HG03469 (cell line): Measurements from ENCODE around the gene IRF5.

Source experiments
- ATAC-seq: cut with Tn5 transposase; IDR thresholded peaks from one replicate; pipeline ENCODE4 v1.9.1; 2021; ENCODE audit warnings: mild to moderate bottlenecking, moderate library complexity, moderate number of reproducible peaks; ENCODE audit not compliant: unreplicated experiment

Gene IRF5

GRCh38 chr7:128937647-128938543 is at the start of gene IRF5:
TSS of gene IRF5 (plus strand) at chr7:128937927. CDS start at chr7:128942082, 4,155 bp downstream.
- ATAC-seq = no peak

DNA sequence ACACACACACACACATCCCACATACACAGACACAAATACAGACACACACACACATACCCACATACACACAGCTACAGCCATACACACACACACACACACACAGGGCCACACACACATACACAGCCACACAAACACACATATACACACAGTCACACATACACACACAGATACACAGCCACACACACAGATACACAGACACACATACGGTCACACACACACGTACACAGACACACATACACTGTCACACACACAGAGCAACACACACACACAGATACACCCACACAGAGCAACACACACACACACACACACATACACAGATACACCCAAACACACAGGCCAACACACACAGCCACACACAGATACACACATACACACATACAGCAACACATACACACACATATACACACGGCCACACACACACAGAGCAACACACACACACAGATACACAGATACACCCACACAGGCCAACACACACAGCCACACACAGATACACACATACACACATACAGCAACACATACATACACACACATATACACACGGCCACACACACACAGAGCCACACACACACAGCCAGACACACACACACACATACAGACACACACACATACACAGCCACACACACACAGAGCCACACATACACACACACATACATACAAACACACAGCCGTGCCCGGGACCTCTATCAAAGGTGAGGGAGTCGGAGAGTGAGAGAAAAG is 49.5 kb upstream of the IRF5 start:
- ATAC-seq = no peak

DNA sequence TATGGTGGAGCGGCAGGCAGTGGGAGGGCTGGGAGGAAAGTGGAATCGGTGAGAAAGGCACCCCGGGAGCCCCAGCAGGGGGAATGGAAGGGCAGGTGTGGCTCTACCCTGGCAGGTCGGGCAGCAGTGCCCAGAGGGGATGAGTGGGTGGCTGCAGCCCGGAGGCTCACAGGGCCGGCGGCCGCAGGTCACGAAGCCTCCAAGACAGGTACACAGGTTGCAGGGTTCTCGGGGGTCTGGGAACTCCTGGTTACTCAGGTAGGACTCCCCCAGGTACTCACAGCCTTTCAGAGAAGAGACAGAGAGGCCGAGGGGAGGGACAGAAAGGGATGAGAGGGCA is 49.0 kb upstream of the IRF5 start:
- ATAC-seq = no peak

GRCh38 chr7:128889121-128889520 is 48.6 kb upstream of the IRF5 start:
- ATAC-seq = no peak

DNA sequence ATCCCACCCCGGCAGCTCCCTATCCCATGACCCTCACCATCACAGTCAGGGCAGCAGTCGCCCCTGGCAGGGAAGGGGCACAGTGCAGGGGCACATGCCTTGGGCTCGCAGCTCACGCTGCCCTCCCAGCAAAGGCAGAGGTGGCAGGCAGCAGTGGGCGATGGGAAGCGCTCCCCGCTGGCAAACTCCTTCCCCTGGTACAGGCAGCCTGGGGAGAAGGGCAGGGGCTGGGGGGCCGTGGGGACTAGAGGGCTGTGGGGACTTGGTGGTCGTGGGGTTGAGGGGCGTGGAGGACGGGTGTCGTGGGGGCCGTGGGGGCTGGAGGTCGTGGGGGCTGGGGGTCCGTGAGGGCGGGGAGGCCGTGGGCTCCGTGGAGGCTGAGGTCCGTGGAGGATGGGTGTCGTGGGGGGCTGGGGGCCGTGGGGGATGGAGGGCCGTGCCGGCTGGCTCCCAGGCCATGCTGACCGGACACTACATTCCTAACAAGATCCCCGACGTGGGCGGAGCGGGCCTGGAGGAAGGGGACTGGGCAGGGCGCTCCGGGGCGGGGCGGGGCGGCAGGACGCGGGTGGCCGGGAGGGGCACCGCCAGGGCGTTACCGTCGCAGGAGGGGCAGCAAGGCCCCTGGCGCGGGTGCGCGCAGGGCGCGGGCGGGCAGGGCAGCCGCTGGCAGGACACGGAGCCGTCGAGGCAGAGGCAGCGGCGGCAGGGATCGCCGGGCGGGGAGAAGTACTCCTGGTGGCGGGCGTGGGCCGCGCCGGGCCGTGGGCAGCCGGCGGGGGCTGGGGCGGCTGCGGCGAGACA is 47.2 kb upstream of the IRF5 start:
- no peak for ATAC-seq

DNA sequence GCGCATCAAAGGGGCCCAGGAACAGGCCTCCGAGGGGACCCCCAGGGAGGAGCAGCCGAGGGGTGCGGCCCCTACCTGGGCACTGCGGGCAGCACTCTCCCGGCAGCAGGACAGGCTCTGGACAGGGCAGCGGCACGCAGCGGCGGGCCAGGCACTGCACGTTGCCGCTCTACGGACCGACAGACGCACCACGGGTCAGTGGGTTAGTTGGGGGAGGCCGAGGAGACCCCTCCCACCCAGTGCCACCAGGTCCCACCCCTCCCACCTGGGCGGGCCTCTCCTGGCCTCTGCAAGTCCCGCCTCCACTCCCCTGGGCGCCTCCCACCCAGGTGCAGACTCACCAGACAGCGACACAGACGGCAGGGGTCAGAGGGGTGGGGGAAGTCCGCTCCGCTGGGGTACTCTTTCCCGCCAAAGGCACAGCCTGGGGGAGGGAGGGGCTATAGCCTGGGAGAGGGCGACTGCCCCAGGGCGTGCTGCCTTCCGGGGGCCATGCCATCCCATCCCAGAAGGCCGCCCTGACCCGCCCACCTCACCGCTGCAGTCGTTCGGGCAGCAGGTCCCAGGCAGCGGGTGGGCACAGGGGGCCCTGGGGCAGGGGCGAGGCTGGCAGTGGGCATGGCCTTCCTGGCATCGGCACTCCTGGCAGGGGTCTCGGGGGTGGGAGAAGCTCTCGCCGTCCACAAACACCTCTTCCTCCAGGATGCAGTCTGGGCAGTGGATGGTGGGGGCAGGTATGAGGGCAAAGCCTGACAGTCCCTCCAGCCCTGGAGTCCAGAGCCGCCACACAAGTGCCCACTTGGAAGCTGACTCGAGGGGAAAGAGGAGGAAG is 46.4 kb upstream of the IRF5 start:
- no peak for ATAC-seq

DNA sequence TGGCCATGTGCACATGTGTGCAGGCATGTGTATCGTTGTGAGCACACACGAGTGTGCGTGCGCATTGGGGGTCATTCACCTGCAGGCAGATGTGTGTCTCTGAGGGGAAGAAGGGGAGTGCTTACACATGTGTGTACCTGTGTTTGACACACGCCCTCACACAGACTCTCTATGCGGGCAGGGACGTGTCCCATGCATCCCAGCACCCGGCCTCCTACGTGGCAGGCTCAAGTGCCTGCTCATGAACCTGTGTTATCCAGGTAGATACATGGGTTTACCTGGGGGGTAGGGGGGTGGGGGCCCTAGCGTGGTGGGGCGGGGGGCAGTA is 45.8 kb upstream of the IRF5 start:
- no peak for ATAC-seq

DNA sequence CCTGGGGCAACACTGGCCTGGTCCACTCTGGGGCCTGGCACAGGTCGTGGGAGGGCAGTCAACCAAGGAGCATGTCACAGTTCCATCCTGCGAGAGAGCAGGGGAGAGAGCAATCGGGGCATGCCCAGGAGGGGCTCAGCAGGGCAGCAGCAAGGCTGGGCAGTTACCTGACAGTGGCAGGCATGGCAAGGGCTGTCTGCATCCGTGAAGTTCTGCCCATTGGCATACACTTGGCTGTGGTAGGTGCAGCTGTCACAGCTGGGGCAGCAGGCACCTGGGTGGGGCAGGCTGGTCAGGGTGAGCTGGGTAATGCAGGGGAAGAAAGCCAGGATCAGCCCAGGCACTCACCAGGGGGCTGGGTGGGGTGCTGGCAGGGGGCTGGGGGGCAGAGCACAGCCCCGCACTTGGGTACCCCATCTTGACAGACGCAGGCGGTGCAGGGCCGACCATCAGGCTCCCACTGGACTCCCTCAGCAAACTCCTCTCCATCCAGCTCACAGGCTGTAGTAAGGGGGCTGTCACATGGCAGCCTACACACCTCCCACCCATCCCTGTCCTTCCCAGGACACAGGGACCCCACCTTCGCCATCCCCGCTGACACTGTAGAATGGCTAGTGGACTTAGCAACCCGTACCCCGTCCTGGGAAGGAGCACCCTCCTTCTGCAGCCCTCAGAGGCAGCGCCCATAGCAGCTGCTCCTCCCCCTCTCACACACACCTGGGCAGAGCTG is 45.0 kb upstream of the IRF5 start:
- no peak for ATAC-seq

DNA sequence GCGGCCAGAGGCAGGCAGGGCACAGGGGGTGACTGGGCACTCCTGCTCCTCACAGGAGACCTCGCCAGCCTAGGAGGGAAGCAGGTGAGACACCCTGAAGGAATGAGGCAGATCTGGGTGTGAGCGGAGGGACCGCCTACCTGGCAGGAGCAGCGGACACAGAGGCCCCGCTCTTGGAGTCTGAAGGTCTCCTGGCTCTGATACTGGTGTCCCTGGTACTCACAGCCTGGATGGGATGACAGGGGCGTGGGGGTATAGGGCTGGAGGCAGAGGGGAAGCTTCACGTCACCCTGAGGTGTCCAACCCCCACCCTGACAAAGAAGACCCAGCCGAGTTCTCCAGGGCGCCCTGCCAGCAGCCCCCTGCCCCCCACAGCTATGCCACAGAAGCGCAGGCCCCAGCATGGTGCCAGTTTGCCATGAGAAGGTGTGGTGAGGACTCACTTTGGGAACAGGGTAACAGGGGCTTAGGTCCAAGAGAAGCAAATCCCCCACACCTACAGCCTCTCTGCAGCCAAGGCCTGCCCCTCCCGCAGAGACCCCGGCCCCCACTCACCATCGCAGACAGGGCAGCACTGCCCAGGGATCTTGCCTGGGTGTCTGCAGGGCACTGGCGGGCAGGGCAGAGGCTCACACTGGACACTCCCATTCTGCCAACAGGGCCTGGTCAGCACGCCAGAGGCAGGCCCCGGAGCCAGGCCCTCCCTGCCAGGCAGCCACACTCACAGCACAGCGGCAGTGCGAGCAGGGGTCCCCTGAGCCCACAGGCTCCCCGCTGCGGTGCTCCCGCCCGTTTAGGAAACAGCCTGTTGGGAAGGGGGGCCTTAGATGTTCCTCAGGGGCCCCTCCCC is 44.3 kb upstream of the IRF5 start:
- ATAC-seq = no peak

DNA sequence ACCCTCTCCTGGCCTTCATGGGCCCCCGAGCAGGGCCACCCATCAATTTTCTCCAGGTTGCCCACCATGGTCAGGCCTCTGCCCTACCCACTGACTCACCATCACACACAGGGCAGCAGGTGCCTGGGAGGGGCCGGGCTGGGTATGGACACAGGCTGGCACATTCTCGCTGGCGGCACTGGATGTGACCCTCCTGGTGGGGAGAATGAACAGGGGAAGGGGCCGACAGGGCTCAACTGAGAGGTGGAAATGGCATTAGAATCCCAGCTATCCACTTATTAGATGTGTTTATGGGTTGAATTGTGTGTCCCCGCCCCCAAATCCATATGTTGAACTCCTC is 43.7 kb upstream of the IRF5 start:
- no peak for ATAC-seq

- ATAC-seq = no peak
Observed at GRCh38 chr7:128895320-128895719, 42.4 kb upstream of the IRF5 start.

GRCh38 chr7:128899392-128899791 is 38.3 kb upstream of the IRF5 start:
- ATAC-seq = no peak

GRCh38 chr7:128900237-128900636 is 37.5 kb upstream of the IRF5 start:
- no peak for ATAC-seq

GRCh38 chr7:128902761-128903585 is 34.8 kb upstream of the IRF5 start:
- ATAC-seq = no peak

DNA sequence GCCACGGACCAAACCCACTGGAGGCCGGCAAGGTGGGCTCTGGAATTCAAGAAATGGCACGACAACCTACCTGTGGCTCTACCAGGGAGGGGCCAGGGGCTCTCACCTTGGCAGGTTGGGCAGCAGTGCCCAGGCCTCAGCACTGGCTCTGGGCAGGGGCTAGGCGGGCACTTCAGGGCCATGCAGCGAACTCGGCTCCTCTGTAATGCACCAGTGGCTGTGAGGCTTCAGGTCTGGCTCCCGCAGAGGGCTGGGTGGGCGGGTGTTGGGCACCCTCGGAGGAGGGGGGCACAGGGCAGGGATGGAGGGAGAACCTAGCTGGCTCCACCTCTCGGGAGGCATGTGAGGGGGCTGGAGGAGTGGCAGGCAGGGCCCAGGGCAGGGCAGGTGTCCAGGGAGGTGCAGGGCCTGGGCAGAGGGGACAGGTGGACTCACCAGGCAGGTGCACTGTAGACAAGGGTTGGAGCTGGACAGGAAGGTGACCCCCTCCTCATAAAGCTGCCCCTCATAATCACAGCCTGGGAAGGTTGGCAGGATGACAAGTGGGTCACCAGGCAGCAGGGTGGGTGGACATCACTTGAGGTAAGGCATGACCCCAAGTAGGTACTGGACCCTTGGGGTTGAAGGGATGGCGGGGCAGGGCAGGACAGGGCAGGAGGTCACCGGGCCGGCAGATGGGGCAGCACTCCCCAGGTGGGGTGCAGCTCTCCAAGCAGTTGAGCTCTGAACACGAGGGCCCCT is 33.9 kb upstream of the IRF5 start:
- ATAC-seq = no peak

- no peak for ATAC-seq
Observed at GRCh38 chr7:128904381-128905197, 33.1 kb upstream of the IRF5 start.
